HL-60 (cell line): Measurements from ENCODE around the gene KLHL22.

ENCODE experiments used
- GABPA ChIP-seq: IDR thresholded peaks from 2 replicates; pipeline ENCODE4 v1.6.1; 2012; ENCODE audit warnings: low read depth
- TF ChIP-seq, protein P1 (sequence below): IDR thresholded peaks from one replicate; pipeline ENCODE4 v1.5.1; 2011; ENCODE audit warnings: low read length, control low read depth, inconsistent platforms; ENCODE audit not compliant: insufficient read depth
- TF ChIP-seq, protein P2 (sequence below): IDR thresholded peaks from 2 replicates; pipeline ENCODE4 v1.6.1; 2012; ENCODE audit warnings: low read depth; ENCODE audit not compliant: insufficient replicate concordance

DNA sequence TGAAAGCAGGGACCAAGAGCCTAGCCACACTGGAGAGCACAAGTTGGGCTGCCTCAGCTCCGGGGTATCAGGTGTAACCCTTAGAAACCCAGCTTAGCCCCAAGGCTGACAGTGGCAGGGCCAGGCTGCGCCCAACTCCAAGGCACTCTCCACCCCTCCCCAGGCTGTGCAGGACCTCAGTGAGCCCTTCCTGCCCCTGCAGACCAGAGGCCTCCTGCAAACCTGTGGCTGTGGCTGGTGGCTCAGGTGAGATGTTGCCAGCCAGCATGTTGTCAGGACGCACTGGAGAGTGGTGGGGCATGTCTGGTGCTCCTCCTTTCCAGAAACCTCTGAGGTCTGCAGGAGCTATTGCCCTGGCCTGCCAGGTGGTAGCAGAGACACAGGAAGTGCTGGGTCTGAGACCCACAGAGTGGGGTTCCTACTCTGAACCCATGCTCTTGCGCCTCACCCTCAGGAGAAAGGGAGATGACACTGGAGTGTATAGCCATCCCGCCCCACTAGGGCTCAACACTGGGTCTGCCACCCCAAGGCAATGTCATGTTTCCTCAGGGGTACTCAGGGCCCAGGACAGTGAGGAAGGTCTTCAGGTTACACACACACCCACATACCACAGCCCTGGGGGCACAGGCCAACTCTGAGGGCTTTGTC, 55.5 kb downstream of the KLHL22 start:
- TF ChIP-seq, protein P1, sequence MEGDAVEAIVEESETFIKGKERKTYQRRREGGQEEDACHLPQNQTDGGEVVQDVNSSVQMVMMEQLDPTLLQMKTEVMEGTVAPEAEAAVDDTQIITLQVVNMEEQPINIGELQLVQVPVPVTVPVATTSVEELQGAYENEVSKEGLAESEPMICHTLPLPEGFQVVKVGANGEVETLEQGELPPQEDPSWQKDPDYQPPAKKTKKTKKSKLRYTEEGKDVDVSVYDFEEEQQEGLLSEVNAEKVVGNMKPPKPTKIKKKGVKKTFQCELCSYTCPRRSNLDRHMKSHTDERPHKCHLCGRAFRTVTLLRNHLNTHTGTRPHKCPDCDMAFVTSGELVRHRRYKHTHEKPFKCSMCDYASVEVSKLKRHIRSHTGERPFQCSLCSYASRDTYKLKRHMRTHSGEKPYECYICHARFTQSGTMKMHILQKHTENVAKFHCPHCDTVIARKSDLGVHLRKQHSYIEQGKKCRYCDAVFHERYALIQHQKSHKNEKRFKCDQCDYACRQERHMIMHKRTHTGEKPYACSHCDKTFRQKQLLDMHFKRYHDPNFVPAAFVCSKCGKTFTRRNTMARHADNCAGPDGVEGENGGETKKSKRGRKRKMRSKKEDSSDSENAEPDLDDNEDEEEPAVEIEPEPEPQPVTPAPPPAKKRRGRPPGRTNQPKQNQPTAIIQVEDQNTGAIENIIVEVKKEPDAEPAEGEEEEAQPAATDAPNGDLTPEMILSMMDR, result no peak
- TF ChIP-seq, protein P2, sequence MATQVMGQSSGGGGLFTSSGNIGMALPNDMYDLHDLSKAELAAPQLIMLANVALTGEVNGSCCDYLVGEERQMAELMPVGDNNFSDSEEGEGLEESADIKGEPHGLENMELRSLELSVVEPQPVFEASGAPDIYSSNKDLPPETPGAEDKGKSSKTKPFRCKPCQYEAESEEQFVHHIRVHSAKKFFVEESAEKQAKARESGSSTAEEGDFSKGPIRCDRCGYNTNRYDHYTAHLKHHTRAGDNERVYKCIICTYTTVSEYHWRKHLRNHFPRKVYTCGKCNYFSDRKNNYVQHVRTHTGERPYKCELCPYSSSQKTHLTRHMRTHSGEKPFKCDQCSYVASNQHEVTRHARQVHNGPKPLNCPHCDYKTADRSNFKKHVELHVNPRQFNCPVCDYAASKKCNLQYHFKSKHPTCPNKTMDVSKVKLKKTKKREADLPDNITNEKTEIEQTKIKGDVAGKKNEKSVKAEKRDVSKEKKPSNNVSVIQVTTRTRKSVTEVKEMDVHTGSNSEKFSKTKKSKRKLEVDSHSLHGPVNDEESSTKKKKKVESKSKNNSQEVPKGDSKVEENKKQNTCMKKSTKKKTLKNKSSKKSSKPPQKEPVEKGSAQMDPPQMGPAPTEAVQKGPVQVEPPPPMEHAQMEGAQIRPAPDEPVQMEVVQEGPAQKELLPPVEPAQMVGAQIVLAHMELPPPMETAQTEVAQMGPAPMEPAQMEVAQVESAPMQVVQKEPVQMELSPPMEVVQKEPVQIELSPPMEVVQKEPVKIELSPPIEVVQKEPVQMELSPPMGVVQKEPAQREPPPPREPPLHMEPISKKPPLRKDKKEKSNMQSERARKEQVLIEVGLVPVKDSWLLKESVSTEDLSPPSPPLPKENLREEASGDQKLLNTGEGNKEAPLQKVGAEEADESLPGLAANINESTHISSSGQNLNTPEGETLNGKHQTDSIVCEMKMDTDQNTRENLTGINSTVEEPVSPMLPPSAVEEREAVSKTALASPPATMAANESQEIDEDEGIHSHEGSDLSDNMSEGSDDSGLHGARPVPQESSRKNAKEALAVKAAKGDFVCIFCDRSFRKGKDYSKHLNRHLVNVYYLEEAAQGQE, result no peak
- TF ChIP-seq GABPA, result no peak
